Activated naive CD8-positive, alpha-beta T cell treated with anti-CD3 and anti-CD28 coated beads, Interleukin-2, amount 50 U/mL, for 16 hours (primary cell): Measurements from ENCODE around the gene RAVER1.

Experiments
- DNase-seq: peaks from one replicate; pipeline ENCODE4 v3.0.0-alpha.2; 2020; ENCODE audit warnings: low read depth, low spot score

Gene RAVER1

GRCh38 chr19:10318807-10319682 is 14.3 kb downstream of the RAVER1 start:
- DNase-seq: no peak

DNA sequence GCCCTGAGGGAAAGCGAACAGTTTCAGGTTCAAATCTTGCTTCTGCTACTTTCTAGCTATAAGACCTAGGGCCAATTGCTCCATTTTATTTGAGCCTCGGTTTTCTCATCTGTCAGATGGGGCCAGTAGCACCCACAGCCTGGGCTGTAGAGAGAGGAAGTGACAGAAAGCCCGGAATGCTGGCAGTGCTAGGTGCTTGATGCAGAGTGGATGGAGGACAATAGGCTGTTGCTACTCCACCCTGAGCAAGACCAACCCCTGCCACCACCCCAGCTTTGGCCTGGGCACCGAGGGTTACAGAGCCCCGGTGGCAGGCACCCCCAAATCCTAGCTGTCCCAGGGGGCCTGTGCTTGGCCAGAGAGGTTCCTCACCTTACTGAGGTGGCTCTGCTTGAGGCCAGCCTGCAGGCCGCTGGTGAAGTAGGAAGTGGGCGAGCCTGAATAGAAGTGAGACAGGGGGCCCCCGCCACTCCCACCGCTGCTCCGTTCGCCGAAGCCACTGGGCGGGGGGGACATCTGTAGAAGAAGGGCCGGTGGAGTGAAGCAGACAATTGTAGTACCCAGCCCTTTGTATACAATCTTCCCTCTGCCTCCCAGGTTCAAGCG is 15.4 kb downstream of the RAVER1 start:
- DNase-seq: no peak

DNA sequence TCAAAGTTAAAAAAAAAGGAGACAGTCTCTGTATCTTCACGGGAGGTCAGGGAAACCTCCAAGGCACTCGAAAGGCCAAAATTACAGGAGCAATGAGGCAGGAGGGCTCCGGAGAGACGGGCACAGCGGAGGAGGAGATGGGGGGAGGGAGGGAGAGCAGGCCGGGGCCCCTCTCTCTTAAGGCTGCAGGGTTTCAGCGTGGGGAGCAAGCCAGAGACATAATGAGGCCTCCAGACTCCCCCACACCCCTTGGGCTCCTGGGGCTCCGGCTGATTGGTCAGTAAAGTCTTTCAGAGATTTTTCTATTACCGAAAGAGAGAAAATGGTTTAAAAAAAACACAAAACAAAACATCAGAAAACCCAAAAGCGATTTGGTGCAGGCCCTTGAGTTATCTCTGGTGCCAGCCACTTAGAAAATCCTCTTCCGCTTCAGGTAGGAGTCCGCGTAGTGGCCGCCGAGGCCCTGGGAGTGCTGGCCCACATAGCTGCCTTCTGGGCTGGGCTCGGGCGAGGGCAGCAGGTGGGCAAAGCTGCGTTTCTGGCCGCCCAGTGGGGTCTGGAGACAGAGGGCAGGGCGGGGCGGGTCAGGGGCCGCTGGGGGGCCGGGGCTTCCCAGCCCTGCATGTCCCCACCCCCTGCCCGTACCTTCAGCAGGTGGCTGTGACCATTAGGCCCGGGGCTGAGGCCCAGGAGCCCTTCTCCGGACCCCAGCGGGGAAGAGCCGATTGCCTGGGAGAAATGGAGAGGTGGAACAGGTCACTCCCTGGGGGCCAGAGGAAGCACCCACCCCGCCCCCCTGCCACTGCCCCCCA is 16.1 kb downstream of the RAVER1 start:
- no peak for DNase-seq

GRCh38 chr19:10316229-10317044 is 16.9 kb downstream of the RAVER1 start:
- DNase-seq: no peak

- peak; percentile 86 for DNase-seq
Measured at GRCh38 chr19:10315335-10316214, 17.8 kb downstream of the RAVER1 start, which contains the start of gene FDX2. Gene FDX2, minus strand, starts transcription at chr19:10316015. Its CDS starts 19 bp downstream, at chr19:10315996.

DNA sequence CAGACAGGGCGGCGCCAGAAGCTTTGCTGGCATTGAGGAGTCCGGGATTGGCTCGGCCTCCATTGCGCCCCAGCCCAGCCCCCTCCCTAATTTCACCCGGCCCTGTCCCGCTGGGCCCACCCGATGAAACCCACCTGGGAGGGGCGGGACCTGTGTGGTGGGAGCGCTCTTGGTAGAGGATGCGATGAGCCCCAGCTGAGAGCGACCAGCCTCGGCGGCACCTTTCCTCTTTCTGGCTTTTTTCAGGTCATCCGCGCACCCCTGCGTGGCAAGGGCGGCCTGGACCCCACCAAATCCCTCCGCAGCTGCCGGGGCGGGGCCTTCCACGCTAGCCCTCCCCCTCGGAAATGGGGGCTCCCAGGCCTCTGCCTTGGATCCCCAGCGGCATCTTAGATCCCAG is 23.9 kb downstream of the RAVER1 start, which contains the start of gene ZGLP1:
Gene ZGLP1 (minus strand): TSS at position 393 of the 400 bp plus-strand sequence.
- no peak for DNase-seq

DNA sequence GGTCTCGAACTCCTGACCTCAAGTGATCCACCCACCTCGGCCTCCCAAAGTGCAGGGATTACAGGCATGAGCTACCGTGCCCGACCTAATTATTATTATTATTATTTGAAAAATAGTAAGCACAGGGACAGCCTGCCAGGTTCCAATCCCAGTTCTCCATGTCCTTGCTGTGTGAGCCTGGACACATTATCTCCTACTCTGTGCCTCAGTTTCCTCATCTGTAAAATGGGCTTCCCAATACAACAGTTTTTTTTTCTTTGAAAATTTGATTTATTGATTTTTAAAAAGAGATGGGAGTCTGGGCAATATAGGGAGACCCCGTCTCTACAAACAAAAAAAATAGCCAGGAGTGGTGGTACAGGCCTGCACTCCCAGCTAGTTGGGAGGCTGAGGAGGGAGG is 27.0 kb downstream of the RAVER1 start:
- DNase-seq: no peak

DNA sequence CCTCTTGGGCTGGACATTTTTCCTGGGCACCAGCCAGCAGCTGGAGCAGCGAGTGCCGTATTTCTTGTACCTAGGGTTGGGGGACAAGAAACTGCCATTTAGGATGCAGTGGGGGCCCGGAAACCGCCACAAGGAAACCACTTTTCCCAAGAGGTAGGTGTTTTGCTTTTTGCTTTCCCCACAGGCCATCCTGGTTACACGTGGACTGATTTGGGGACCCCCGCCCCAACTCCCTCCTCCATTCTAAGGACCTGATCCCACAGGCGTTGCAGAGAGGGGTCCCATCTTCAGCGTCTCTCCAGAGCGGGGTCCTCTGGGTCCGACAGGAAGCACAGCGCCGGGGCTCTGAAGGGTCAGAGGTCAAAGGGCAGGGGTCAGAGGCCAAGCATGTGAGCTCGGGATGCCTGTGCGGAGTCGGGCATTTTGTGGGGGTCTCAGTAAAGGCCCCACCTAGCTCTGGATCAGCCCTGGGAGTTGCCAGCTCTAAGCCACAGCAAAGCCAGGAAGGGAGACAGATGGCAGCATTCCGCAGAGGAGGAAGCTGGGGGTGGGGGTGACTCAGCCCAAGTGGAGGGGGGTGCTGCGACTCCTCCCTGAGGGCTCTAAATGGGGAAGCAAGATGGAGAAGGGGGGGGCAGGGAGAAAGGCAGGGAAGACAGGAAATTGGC is 28.1 kb downstream of the RAVER1 start:
- no peak for DNase-seq

- DNase-seq: no peak
Measured at GRCh38 chr19:10299545-10300458, 33.5 kb downstream of the RAVER1 start.

DNA sequence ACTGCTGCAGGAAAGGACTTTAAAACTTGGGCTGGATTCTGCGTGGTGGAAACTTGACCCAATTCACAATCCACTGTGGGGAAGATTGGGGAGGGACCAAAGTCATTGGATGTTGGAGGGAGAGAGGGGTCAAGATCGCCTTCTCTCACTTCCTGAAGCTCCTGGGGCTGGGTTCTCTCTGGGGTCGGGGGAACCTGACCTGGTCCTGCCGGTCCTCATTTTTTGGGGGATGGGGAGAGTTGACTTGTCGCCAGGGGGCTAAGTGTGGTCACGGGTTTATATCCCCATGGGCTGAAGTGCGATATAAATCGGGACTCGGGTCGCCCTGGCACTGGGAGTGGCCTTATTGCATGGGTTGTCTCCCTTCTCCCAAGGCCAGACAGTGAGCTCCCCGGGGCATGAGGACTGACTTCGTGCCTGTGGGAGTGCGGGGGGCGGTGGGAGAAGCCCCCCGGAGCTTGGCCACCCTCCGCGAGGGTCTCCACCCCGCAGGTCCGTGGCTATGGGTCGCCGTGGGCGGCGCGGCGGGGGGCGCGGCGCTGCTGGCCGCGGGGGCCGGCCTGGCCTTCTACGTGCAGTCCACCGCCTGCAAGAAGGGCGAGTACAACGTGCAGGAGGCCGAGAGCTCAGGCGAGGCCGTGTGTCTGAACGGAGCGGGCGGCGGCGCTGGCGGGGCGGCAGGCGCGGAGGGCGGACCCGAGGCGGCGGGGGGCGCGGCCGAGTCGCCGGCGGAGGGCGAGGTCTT is 37.3 kb downstream of the RAVER1 start:
- DNase-seq: no peak

DNA sequence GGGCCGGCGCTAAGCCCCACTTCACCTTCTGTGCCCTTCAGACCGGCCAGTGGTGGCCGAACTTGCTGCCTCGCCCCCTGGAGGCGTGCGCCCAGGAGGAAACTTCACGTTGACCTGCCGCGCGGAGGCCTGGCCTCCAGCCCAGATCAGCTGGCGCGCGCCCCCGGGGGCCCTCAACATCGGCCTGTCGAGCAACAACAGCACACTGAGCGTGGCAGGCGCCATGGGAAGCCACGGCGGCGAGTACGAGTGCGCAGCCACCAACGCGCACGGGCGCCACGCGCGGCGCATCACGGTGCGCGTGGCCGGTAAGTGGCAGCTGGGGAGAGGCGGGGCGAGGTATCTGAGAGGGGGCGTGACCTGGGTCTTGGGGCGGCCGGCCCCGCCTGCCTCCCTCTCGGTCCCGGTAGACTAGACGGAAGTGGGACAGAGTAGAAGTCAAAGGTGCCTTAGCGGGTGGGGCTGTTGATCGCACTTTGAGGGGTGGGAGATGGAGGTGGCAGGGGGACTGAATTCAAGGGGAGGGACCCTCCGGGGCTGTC is 38.0 kb downstream of the RAVER1 start:
- DNase-seq: no peak

GRCh38 chr19:10294368-10294697 is 39.0 kb downstream of the RAVER1 start:
- no peak for DNase-seq

- no peak for DNase-seq
Measured at GRCh38 chr19:10293637-10294367, 39.5 kb downstream of the RAVER1 start.

DNA sequence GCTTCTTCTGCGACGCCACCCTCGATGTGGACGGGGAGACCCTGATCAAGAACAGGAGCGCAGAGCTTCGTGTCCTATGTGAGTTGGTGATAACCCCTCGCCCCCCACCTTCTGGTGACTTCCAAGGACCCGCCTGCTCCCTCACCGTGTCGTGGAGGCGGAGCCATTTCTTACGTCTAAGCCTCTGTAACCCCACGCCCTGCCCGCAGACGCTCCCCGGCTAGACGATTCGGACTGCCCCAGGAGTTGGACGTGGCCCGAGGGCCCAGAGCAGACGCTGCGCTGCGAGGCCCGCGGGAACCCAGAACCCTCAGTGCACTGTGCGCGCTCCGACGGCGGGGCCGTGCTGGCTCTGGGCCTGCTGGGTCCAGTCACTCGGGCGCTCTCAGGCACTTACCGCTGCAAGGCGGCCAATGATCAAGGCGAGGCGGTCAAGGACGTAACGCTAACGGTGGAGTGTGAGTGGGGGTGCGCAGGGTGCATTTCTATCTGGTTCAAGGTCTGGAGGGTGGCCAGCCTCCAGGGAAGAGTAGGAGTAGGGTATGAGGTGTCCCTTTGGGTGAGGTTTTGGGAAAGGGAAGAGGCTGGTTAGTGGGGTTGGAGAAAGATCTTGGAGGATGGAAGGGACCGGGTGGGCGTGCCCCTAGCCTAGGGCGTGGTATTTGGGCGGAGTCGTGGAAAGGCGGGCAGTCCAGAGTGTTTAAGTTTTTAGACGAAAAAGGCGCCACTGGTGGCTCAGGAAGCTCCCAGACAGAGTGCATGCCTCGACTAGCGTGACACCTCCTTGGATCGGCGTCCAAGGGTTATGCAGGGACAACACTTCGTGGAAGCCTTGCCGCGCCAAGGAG is 40.3 kb downstream of the RAVER1 start:
- no peak for DNase-seq

GRCh38 chr19:10292206-10292788 is 41.0 kb downstream of the RAVER1 start:
- no peak for DNase-seq
